RWPE2 (cell line): ENCODE results near the gene MLPH.

ENCODE experiments used
- ATAC-seq: fragments of 200-7000 bp; cut with Tn5 transposase; 3 replicates; pipeline ENCODE4 v1.9.1; 2021; ENCODE audit warnings: low read depth
- DNase-seq: peaks from one replicate; pipeline ENCODE4 v3.0.0-alpha.2; 2020; ENCODE audit warnings: low spot score
- H3K27ac ChIP-seq: fragments of 450-650 bp; 2 replicates; pipeline ENCODE4 v1.5.1; 2017; ENCODE audit warnings: mild to moderate bottlenecking; ENCODE audit not compliant: poor library complexity, severe bottlenecking
- H3K27me3 ChIP-seq: fragments of 250-450 bp; sonication (Bioruptor Pico); 2 replicates; pipeline ENCODE4 v1.5.1; 2021; ENCODE audit warnings: mild to moderate bottlenecking, moderate library complexity; ENCODE audit not compliant: insufficient read depth, poor library complexity, severe bottlenecking
- H3K36me3 ChIP-seq: fragments of 250-450 bp; sonication (Bioruptor Pico); 2 replicates; pipeline ENCODE4 v1.5.1; 2020; ENCODE audit warnings: low read depth, mild to moderate bottlenecking, moderate library complexity
- H3K4me1 ChIP-seq: fragments of 250-450 bp; sonication (Bioruptor Pico); 2 replicates; pipeline ENCODE4 v1.5.1; 2021; ENCODE audit warnings: mild to moderate bottlenecking, moderate library complexity; ENCODE audit not compliant: insufficient read depth, poor library complexity, severe bottlenecking
- H3K4me3 ChIP-seq: fragments of 250-450 bp; sonication (Bioruptor Pico); 2 replicates; pipeline ENCODE4 v1.5.1; 2021; ENCODE audit warnings: mild to moderate bottlenecking, moderate library complexity; ENCODE audit not compliant: severe bottlenecking
- H3K9me3 ChIP-seq: fragments of 250-450 bp; sonication (Bioruptor Pico); 2 replicates; pipeline ENCODE4 v1.5.1; 2021; ENCODE audit warnings: mild to moderate bottlenecking, moderate library complexity; ENCODE audit not compliant: severe bottlenecking
- TF ChIP-seq, protein P1 (sequence below): fragments of 450-650 bp; IDR thresholded peaks from one replicate; pipeline ENCODE4 v1.5.1; 2017; ENCODE audit warnings: mild to moderate bottlenecking, moderate library complexity; ENCODE audit not compliant: poor library complexity, severe bottlenecking

MLPH gene

DNA sequence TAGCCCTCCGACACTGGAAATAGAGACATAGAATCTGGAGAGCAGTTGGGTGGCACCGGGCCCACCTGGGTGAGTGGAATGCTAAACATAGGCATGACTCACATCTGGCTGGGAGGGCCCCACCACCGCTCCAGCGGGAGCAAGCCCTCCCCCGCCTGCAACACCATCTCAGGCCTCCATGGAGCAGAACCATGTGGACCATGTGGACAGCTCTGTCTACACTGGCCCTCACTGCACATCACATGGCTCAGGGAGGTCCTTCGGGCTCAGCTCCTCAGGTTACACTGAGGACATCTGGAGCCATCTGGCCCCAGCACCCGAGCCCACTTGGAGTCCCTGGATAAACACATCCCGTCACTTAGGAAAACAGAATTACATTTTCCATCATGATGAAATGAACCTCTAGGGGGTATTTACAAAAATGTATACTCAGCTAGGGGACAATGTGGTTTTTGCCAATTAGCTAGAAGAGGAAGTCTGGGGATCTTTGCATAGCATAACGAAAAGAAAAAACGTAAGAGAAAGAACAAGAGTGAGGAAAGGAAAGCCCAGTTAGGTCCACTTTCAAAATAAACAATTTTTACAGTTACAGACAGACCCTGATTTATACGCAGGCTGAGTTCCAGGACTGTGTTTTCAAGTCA is 30.7 kb upstream of the MLPH start:
- TF ChIP-seq, protein P1, sequence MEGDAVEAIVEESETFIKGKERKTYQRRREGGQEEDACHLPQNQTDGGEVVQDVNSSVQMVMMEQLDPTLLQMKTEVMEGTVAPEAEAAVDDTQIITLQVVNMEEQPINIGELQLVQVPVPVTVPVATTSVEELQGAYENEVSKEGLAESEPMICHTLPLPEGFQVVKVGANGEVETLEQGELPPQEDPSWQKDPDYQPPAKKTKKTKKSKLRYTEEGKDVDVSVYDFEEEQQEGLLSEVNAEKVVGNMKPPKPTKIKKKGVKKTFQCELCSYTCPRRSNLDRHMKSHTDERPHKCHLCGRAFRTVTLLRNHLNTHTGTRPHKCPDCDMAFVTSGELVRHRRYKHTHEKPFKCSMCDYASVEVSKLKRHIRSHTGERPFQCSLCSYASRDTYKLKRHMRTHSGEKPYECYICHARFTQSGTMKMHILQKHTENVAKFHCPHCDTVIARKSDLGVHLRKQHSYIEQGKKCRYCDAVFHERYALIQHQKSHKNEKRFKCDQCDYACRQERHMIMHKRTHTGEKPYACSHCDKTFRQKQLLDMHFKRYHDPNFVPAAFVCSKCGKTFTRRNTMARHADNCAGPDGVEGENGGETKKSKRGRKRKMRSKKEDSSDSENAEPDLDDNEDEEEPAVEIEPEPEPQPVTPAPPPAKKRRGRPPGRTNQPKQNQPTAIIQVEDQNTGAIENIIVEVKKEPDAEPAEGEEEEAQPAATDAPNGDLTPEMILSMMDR: no peak
- Histone ChIP-seq H3K4me3 (no peak overlapping the region), H3K9me3 (peaks cover 2% of the 10 kb centered on the region), H3K27ac (no peak overlapping the region), H3K27me3 (no peaks in the 10 kb centered on the region), H3K36me3 (no peaks in the 10 kb centered on the region), H3K4me1 (peaks cover 27% of the 10 kb centered on the region)
- peak; percentile 41; the same call in 2 of the 3 replicates for ATAC-seq
- DNase-seq: no peak

DNA sequence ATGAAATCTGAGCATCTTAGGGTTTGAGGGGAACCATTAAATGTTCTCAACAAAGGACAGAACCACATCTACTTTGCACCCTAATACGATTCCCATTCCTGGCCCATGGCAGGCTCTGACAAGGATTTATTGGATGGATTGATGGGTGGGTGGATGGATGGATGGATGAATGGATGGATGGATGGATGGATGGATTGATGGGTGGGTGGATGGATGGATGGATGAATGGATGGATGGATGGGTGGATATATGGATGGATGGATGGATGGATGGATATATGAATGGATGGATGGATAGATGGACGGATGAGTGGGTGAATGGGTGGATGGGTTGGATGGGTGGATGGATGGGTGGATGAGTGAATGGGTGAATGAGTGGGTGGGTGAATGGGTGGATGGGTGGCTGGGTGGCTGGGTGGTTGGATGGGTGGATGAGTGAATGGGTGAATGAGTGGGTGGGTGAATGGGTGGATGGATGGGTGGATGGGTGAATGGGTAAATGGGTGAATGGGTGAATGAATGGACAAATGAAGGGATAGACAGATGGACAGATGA is 29.6 kb upstream of the MLPH start:
- Histone ChIP-seq H3K27ac (no peak overlapping the region), H3K27me3 (no peaks in the 10 kb centered on the region), H3K9me3 (peaks cover 2% of the 10 kb centered on the region), H3K36me3 (no peaks in the 10 kb centered on the region), H3K4me3 (no peak overlapping the region), H3K4me1 (peaks cover 27% of the 10 kb centered on the region)
- DNase-seq (no peak), ATAC-seq (no peak)
- TF ChIP-seq, protein P1: no peak

DNA sequence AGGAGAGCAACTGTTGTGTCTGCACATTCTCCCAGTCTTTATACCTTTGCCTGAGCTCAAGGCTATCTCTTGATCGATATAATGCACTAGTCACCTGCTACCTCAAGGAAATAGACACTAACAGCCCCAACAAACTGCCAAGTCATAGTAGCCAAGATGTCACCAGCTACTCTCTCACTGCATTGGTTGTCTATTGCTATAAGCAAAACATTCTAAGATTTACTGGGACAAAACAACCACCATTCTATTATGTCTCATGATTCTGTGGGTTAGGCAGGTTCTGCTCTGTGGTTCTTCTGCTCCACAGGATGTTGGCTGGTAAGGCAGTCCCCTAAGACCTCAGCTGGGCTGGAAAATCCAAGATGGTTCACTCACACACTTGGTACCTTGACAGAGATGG is 28.5 kb upstream of the MLPH start:
- H3K4me1 ChIP-seq: peaks cover 27% of the 10 kb centered on the region
- ATAC-seq (no peak), DNase-seq (no peak)
- H3K36me3 ChIP-seq: no peaks in the 10 kb centered on the region
- H3K4me3 ChIP-seq: no peak overlapping the region
- peaks cover 2% of the 10 kb centered on the region for H3K9me3 ChIP-seq
- H3K27ac ChIP-seq: peak overlapping the region; percentile 75
- H3K27me3 ChIP-seq: no peaks in the 10 kb centered on the region
- TF ChIP-seq, protein P1: no peak

DNA sequence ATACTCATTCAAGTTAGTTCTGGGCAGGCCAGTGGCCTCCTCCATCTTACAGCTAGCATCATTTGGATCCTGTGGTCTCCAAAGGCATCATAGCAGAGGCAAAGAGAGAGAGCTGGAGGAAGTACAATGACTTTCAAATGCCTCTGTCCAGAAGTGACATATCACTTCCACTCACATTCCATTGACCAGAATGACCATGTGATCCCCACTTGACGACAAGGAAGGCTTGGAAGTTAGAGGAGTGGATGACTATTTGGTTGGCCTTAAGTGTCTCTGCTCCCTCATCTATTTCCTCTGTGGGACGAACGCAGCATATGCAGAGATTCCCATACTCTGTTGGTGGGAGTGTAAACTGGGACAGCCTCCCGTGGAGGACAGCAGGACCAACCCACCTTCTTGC is 27.8 kb upstream of the MLPH start:
- no peaks in the 10 kb centered on the region for H3K27me3 ChIP-seq
- TF ChIP-seq, protein P1: no peak
- peaks cover 27% of the 10 kb centered on the region for H3K4me1 ChIP-seq
- ATAC-seq: no peak
- no peaks in the 10 kb centered on the region for H3K36me3 ChIP-seq
- H3K4me3 ChIP-seq: no peak overlapping the region
- no peak for DNase-seq
- peaks cover 2% of the 10 kb centered on the region for H3K9me3 ChIP-seq
- H3K27ac ChIP-seq: peak overlapping the region; percentile 75

DNA sequence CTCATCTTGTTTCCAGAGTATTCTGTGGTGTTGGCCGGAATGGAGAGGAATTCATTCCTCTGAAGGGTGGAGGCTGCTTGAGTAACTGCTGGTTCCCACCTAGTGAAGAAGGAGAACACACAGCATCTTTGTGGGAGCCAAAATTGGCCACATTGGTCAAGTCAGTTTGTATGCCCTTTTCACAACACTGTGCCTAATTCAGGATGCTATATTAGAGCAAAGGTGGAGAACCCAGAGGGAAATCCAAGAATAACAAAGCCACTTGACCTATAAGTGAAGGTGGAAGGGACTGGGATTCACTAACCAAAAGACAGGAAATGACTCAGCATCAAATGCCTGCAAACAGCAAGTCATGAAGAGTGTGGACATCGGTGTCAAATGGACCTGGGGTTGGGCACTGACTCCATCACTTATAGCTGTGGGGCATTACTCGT is 27.3 kb upstream of the MLPH start:
- TF ChIP-seq, protein P1: no peak

More for the DNA sequence above, 27.3 kb upstream of the MLPH start:
- Histone ChIP-seq H3K9me3 (peaks cover 2% of the 10 kb centered on the region), H3K27ac (peak overlapping the region; percentile 75), H3K4me3 (no peak overlapping the region), H3K36me3 (no peaks in the 10 kb centered on the region), H3K27me3 (no peaks in the 10 kb centered on the region), H3K4me1 (peaks cover 27% of the 10 kb centered on the region)
- DNase-seq (no peak), ATAC-seq (peak; percentile 88)
